K562 (cell line): ENCODE measurements around the gene HOXD12. TPM values are rescaled to one million over a fixed set of nuclear protein-coding genes. Genes with fewer than 3 reads are reported as not detected.

Source experiments
- ATF1 ChIP-seq, 2 experiments: fragments of 450-650 bp in 1 of 2; IDR thresholded peaks; 2 replicates each; pipeline ENCODE4 v1.6.1; 2016; ENCODE audit warnings: missing compliant biosample characterization in 1 of 2, missing genetic modification characterization in 1 of 2
- CEBPB ChIP-seq: fragments of 450-650 bp; IDR thresholded peaks from 2 replicates; pipeline ENCODE4 v1.6.1; 2016; ENCODE audit warnings: missing genetic modification characterization, missing compliant biosample characterization
- JUNB ChIP-seq: fragments of 450-650 bp; formaldehyde crosslinking; conservative IDR thresholded peaks from 2 replicates; pipeline ENCODE4 v1.4.0; 2020; ENCODE audit warnings: mild to moderate bottlenecking
- KAT8 ChIP-seq: fragments of 450-650 bp; IDR thresholded peaks from 2 replicates; pipeline ENCODE4 v1.6.1; 2016; ENCODE audit warnings: low read depth, mild to moderate bottlenecking
- MEF2A ChIP-seq: IDR thresholded peaks from 2 replicates; pipeline ENCODE4 v1.6.1; 2011; ENCODE audit warnings: low read depth, mild to moderate bottlenecking, low read length, moderate library complexity; ENCODE audit not compliant: control insufficient read depth
- RBM22 ChIP-seq: fragments of 200-400 bp; formaldehyde crosslinking; IDR thresholded peaks from 2 replicates; pipeline ENCODE4 v1.6.1; 2018; ENCODE audit warnings: low read length, low read depth; ENCODE audit not compliant: poor library complexity, severe bottlenecking
- SRF ChIP-seq, 2 experiments: fragments of 250-450, 450-650 bp in 1 of 2; sonication (Bioruptor Pico) in 1 of 2; sonication (generic) in 1 of 2; formaldehyde crosslinking; IDR thresholded peaks; 2 replicates each; pipeline versions ENCODE4 v1.5.0 to v1.5.1; 2020 to 2022; ENCODE audit warnings: mild to moderate bottlenecking in 1 of 2, missing genetic modification reagents in 1 of 2
- TAF7 ChIP-seq: fragments of 450-650 bp; IDR thresholded peaks from 2 replicates; pipeline ENCODE4 v1.6.1; 2016; ENCODE audit warnings: missing genetic modification characterization, missing compliant biosample characterization
- TGIF2 ChIP-seq: sonication (generic); formaldehyde crosslinking; IDR thresholded peaks from 2 replicates; pipeline ENCODE4 v1.8.1; 2022; ENCODE audit warnings: mild to moderate bottlenecking, missing genetic modification reagents, moderate library complexity
- ZNF140 ChIP-seq: fragments of 250-450 bp; sonication (Bioruptor Pico); IDR thresholded peaks from 2 replicates; pipeline ENCODE4 v1.8.0; 2021; ENCODE audit warnings: moderate library complexity, mild to moderate bottlenecking, inconsistent platforms
- ZNF384 ChIP-seq: IDR thresholded peaks from 2 replicates; pipeline ENCODE4 v1.6.1; 2012; ENCODE audit warnings: low read depth, low read length, improper control_type of control experiment
- polyA plus RNA-seq, 8 experiments: library from polyadenylated mRNA; depleted of rRNA in 4 of 8; stranded (reverse) in 5 of 8; unstranded in 3 of 8; fragments of >200 nt; fragmentation: Nextera tagmentation in 2 of 8; fragmentation: Illumina TruSeq in 1 of 8; extraction: Ambion mirVana in 2 of 8; extraction: Trizol in 1 of 8; gene quantifications; 2 replicates each; pipeline versions ENCODE4 v1.2.1 to v1.2.3, GENCODE V29; 2011 to 2014; ENCODE audit warnings: inconsistent platforms in 1 of 8, missing spikeins in 1 of 8
- total RNA-seq, 7 experiments: library from RNA; depleted of rRNA in 6 of 7; stranded (reverse); fragments of >200 nt in 6 of 7; fragmentation: Illumina TruSeq in 2 of 7; extraction: Trizol in 2 of 7; gene quantifications; 2 replicates each; pipeline versions ENCODE4 v1.2.1 to v1.2.3, GENCODE V29; 2011 to 2021; ENCODE audit warnings: low replicate concordance in 1 of 7
- TF ChIP-seq, protein P1 (sequence below): fragments of 450-650 bp; IDR thresholded peaks from 2 replicates; pipeline ENCODE4 v1.6.1; 2018; ENCODE audit warnings: mild to moderate bottlenecking, low read depth; ENCODE audit not compliant: partially characterized antibody
- TF ChIP-seq, protein P2 (sequence below): fragments of 250-450 bp; sonication (Bioruptor Pico); IDR thresholded peaks from 2 replicates; pipeline ENCODE4 v1.8.0; 2022; ENCODE audit warnings: inconsistent platforms, mild to moderate bottlenecking, moderate library complexity, borderline replicate concordance
- TF ChIP-seq, protein P3 (sequence below): sonication (generic); formaldehyde crosslinking; IDR thresholded peaks from 2 replicates; pipeline ENCODE4 v1.8.1; 2022; ENCODE audit warnings: missing genetic modification reagents
- TF ChIP-seq, protein P4 (sequence below): IDR thresholded peaks from 3 replicates; pipeline ENCODE4 v1.6.1; 2011; ENCODE audit warnings: borderline replicate concordance, mild to moderate bottlenecking, moderate library complexity; ENCODE audit not compliant: insufficient read length; ENCODE audit errors: extremely low read depth
- TF ChIP-seq, protein P5 (sequence below): fragments of 250-450 bp; sonication (Bioruptor Pico); IDR thresholded peaks from 2 replicates; pipeline ENCODE4 v1.4.0; 2020; ENCODE audit warnings: mild to moderate bottlenecking, moderate library complexity, borderline replicate concordance

Gene HOXD12
- total and polyA plus RNA-seq, 9 of the 15 experiments (the other 6 are each of a cell fraction or from before 2014, with no cell fraction given), result not detected

DNA sequence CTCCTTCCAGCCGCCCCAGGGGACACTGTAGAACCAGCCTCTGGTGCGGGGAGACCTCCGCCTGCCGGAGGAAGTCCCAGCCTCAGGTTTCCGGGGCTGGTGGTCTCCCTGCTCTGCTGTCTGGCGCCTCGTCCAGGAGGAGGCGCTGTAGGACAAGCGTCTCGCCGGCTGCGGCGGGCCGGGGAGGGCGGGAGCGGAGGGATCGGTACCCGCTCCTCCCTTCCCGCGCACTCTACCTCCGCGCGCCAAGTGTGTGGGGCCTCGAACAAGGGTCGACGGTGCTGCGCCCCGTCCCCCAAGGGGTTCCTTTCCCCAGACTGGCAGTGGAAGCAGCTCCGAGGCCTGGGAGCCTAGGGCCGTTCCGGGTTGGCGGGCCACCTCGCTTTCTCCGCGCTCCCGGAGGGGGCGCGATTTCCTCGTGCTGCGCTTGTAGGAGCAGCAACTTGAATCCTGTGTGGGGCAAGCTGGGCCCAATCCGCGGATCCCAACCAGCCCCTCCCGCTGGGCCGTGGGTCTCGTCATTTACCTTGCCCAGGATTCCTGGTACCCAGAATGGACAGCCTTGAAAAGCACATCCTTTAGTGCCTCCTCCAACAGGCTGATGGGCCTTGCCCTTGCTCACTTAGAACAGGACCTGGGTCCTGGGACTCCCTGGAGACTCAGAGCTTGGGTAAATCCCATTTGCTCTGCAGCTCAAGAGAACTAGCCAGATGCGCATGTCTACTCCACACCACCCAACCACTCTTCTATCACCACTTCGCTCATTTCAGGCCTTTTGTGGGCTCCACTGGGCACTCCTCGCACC lies 41.1 kb downstream of the HOXD12 start (continued):
- TF ChIP-seq, protein P1, sequence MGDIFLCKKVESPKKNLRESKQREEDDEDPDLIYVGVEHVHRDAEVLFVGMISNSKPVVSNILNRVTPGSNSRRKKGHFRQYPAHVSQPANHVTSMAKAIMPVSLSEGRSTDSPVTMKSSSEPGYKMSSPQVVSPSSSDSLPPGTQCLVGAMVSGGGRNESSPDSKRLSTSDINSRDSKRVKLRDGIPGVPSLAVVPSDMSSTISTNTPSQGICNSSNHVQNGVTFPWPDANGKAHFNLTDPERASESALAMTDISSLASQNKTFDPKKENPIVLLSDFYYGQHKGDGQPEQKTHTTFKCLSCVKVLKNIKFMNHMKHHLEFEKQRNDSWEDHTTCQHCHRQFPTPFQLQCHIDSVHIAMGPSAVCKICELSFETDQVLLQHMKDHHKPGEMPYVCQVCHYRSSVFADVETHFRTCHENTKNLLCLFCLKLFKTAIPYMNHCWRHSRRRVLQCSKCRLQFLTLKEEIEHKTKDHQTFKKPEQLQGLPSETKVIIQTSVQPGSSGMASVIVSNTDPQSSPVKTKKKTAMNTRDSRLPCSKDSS, result no peak
- TF ChIP-seq, protein P2, sequence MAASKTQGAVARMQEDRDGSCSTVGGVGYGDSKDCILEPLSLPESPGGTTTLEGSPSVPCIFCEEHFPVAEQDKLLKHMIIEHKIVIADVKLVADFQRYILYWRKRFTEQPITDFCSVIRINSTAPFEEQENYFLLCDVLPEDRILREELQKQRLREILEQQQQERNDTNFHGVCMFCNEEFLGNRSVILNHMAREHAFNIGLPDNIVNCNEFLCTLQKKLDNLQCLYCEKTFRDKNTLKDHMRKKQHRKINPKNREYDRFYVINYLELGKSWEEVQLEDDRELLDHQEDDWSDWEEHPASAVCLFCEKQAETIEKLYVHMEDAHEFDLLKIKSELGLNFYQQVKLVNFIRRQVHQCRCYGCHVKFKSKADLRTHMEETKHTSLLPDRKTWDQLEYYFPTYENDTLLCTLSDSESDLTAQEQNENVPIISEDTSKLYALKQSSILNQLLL (CRISPR knock-in tag), result no peak
- TF ChIP-seq ZNF140, result no peak
- TF ChIP-seq, protein P3, sequence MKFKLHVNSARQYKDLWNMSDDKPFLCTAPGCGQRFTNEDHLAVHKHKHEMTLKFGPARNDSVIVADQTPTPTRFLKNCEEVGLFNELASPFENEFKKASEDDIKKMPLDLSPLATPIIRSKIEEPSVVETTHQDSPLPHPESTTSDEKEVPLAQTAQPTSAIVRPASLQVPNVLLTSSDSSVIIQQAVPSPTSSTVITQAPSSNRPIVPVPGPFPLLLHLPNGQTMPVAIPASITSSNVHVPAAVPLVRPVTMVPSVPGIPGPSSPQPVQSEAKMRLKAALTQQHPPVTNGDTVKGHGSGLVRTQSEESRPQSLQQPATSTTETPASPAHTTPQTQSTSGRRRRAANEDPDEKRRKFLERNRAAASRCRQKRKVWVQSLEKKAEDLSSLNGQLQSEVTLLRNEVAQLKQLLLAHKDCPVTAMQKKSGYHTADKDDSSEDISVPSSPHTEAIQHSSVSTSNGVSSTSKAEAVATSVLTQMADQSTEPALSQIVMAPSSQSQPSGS, result no peak
- no peak for TF ChIP-seq ZNF384
- TF ChIP-seq SRF (CRISPR knock-in tag; IDR thresholded peaks at IDR 0.05), result no peak; a peak in 1 of 4 replicates
- TF ChIP-seq RBM22, result no peak
- no peak for TF ChIP-seq CEBPB (tag)
- TF ChIP-seq MEF2A, result no peak
- TF ChIP-seq, protein P4, sequence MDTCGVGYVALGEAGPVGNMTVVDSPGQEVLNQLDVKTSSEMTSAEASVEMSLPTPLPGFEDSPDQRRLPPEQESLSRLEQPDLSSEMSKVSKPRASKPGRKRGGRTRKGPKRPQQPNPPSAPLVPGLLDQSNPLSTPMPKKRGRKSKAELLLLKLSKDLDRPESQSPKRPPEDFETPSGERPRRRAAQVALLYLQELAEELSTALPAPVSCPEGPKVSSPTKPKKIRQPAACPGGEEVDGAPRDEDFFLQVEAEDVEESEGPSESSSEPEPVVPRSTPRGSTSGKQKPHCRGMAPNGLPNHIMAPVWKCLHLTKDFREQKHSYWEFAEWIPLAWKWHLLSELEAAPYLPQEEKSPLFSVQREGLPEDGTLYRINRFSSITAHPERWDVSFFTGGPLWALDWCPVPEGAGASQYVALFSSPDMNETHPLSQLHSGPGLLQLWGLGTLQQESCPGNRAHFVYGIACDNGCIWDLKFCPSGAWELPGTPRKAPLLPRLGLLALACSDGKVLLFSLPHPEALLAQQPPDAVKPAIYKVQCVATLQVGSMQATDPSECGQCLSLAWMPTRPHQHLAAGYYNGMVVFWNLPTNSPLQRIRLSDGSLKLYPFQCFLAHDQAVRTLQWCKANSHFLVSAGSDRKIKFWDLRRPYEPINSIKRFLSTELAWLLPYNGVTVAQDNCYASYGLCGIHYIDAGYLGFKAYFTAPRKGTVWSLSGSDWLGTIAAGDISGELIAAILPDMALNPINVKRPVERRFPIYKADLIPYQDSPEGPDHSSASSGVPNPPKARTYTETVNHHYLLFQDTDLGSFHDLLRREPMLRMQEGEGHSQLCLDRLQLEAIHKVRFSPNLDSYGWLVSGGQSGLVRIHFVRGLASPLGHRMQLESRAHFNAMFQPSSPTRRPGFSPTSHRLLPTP, result no peak
- no peak for TF ChIP-seq ATF1 (CRISPR knock-in tag; IDR thresholded peaks at IDR 0.05)
- TF ChIP-seq ATF1 (tag; IDR thresholded peaks at IDR 0.05), result peak; percentile 52
- TF ChIP-seq, protein P5, sequence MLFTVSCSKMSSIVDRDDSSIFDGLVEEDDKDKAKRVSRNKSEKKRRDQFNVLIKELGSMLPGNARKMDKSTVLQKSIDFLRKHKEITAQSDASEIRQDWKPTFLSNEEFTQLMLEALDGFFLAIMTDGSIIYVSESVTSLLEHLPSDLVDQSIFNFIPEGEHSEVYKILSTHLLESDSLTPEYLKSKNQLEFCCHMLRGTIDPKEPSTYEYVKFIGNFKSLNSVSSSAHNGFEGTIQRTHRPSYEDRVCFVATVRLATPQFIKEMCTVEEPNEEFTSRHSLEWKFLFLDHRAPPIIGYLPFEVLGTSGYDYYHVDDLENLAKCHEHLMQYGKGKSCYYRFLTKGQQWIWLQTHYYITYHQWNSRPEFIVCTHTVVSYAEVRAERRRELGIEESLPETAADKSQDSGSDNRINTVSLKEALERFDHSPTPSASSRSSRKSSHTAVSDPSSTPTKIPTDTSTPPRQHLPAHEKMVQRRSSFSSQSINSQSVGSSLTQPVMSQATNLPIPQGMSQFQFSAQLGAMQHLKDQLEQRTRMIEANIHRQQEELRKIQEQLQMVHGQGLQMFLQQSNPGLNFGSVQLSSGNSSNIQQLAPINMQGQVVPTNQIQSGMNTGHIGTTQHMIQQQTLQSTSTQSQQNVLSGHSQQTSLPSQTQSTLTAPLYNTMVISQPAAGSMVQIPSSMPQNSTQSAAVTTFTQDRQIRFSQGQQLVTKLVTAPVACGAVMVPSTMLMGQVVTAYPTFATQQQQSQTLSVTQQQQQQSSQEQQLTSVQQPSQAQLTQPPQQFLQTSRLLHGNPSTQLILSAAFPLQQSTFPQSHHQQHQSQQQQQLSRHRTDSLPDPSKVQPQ (CRISPR knock-in tag), result no peak
- TF ChIP-seq KAT8, result no peak
- TF ChIP-seq TGIF2 (CRISPR knock-in tag), result no peak
- TF ChIP-seq TAF7 (tag), result no peak
- TF ChIP-seq JUNB (CRISPR knock-in tag), result no peak
